T follicular helper cell (primary cell): ENCODE results near the gene FAM124B.

Experiments used
- DNase-seq: peaks from one replicate; pipeline ENCODE4 v3.0.0-alpha.2; 2020; ENCODE audit warnings: low read depth

The FAM124B gene

DNA sequence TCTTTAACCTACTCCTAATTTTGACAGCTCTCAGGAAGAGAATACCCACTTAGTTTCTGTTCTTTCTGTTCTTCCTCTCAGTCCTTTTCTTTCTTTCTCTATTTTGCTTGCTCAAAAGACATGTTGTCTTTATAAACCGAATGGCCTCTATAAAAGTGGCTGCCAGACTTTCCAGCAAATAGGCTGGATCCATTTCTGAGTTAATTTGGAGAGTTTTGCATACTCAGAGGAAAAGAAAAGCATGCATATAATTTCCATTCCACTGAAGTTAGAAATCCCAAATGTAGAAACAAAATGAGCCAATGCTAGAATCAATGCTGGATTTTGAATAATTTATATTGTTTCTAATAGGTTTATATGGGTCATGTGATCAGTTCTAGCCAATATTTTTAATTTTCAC is 65.9 kb downstream of the FAM124B start:
- DNase-seq = no peak

DNA sequence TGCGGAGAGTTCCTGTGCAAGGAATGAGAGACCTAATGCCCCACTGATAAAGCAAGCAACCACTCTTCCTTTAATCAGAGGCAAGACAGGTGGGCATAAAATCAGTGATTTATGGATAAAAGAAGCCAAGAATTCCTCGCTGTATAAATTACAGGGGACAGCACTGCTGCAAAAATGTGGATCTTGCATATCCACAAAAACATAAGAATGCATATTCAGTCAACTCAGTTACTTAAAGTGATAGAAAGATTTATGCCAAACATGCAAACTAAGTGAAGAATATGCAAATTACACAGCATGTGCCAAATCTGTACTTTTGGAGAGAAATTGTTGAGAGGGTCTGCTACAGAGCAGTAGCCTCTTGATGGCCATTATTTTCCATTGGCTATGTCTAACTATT is 67.2 kb downstream of the FAM124B start:
- DNase-seq = no peak

DNA sequence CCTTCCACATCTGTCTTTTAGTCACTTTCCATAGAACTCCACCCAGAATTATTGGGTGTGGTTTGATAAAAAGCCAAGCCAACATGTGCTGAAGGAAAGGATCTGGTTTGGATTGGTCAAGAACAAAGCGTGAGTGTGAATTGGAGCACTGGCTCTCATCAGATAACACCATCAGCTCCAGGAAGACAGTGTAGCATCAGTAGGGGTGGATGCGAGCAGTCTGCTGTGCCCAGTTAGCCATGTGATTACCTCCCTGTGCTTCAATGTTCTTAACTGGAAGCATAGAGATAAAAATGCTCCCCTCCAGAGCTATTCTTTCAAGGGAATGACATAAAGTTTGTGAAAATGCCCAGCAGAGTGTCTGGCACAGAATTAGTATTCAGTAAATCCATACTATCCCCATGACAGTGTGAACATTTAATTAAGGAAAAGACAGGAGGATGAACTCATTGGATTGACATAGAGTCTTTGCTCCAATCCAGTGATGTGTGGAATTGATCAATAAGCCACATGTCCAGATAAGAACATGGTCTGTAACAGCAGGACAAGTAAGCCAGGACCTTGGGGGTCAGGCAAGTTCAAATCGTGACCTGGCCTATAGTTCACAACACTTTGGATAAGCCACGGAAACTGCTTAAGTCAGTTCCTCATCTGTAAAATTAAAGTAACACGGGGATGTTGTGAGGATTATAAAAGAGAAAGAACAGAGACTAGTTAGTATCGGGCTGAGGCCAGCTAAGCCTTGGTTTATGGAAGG is 68.0 kb downstream of the FAM124B start:
- no peak for DNase-seq

DNA sequence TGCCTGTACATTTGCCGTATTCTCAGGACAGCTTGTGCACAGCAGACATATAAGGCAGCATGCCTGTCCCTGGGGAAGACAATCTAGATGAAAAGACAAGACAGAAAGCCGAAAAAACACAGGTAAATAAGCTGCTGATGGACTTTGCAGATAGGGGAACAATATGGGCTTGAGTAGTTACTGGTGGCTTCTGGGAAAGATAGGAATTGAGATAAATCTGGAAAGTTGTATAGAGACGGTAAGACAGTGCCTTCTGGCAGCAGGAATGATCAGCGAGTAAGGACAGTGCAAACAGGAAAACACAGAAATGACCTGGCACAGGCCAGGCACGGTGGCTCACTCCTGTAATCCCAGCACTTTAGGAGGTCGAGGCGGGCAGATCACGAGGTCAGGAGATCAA is 70.2 kb downstream of the FAM124B start:
- no peak for DNase-seq

DNA sequence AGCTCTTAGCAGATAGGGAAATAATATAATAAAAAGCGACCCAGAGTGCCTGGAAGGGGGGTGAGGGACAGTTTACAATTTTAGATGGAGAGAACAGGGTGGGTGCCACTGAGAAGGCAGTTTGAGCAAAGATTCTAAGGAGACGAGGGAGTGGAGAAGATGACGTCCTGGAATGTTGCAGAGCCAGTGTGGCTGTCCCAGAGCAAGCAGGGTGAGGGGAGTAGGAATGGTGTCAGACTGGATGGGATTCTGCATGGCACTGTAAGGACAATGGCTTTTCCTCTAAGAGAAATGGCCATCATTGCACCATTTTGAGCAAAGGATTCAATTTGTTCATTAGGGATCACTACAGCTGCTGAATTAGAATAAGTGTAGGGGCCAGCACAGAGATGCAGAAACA is 73.1 kb downstream of the FAM124B start:
- DNase-seq = no peak
